ENCODE results near the gene CA6.
"Not testable (repeated sequence)": the region's sequence is repeated elsewhere in the genome, so short reads cannot be mapped to it uniquely, and the experiment has no call there.

The CA6 gene

DNA sequence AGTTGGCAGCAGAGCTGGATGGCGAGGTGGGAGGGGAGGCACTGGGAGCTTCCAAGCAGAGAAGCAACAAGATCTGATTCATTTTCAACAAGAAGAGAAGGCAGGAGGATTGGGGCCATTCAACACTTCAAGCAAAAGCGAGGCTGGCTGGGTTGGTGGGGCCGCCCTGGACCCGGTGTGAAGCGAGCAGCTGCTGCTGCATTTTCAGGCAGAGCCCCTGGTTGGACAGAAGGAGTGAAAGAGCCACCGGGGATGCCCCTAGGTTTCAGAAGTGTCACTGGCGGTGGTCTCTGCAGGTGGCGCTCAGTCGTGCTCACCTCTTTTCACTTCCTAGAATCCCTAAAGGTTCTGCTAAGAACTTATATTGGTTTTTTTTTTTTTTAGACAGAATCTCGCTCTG, 62.6 kb downstream of the CA6 start:
- DNase-seq: no peak

GRCh38 chr1:9009438-9010370, 64.0 kb downstream of the CA6 start:
- DNase-seq: peak; percentile 22

DNA sequence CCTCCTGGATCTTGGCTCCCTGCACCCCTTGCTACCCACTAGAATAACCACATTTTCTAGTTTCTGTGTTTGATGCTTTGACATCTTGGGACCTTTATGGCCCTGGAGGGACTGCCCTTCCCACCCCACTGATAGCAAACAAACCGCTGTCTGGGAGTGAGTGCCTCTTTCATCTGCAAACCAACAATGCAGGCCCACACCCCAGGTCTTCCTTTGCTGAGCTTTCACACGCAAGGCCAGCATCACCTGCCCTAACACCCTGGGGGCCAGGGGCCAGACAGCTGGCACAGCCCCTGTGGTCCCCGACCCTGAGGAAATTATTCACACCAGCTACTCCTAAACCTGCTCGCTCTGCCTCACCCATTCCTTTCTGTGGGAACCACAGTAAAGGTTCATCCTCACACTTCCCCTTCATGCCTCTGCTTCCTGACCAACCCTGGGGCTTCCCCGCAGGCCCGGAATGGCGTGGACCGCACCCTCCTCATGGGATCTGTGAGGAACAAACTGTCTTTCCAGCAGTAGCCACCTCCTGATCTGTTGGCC, 65.2 kb downstream of the CA6 start:
- peak; percentile 76 to 83 for DNase-seq

- no peak for DNase-seq
These were observed 68.2 kb downstream of the CA6 start for GRCh38 chr1:9013819-9014218.

DNA sequence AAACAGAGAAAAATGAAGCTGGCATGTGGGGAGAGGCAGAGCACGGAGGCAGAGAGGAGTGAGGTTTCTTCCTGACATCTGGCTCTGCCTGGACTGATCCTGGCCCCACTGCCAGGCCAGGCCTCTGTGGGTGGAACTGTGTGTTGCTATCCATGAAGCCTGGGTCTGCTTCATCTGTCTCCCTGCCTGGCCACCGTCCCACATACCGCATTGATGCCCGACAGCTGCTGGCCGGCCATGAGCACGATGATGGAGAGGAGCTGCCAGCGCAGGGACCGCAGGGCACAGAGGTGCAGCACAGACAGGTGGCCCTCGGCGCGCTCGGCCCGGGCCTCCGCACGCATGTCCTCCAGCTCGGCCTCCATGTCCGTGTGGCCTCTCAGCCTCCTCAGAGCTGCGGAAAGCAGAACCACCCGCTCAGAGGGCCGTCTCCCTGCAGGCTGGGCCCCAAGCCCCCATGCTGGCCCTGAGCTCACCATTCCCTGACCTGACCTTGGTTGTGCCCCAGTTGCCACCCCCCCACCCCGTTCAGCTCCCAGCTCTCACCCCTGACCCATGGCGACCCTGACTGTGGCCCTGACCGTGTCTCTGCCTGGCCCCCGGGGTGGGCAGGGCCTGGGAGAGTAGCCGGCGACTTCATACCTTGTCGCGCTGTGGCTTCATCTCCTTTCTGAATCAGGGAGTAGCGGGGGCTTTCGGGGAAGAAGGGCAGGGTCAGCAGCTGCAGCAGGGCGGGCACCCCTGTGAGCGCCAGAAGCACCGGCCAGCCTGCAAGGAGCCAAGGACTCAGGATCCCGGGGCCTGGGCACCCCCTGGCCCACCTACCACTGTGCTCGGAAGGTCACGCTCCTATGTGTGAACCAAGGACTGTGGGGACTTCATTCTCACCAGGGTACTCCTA, 69.1 kb downstream of the CA6 start:
- no peak for DNase-seq

- DNase-seq: no peak
These were observed 70.8 kb downstream of the CA6 start for GRCh38 chr1:9016455-9016854.

GRCh38 chr1:9018333-9018732, 72.7 kb downstream of the CA6 start:
- DNase-seq: no peak

GRCh38 chr1:9019896-9020295, 74.2 kb downstream of the CA6 start:
- no peak for DNase-seq

- DNase-seq: no peak
These were observed 74.6 kb downstream of the CA6 start for GRCh38 chr1:9020305-9020704.

DNA sequence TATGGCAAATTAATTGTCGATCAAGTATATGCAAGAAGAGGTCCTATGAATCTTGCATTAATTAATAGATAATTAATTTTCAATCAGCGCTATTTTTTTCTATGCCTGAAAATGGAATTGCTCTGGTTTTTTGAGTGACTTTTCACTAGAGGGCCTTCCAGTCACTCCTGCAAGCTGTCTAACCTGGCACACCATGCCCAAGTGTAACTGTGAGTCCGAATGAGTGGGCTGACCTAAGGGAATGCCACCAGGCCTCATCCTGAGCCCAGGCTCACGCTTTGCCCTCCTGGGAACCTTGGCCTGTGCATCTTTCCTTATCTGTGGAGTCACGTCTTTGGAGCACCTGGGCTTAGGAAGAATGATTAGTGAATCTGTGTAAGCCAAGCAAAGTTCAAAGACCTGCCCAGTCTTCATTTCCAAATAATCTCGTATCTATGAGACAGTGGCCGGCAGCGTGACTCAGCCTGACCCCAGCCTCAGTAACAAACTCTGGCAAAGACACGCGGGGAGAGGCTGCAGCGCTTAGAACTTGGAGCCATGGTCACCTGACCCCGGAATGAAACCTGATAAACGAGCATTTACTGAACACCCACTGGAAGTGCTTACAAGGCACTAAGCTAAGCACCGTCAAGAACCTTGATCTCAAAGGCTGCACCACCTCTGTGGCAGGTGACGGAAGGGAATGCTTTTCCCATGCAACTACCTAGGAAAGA, 76.5 kb downstream of the CA6 start:
- DNase-seq: not testable (repeated sequence)

- no peak for DNase-seq
These were observed 77.1 kb downstream of the CA6 start for GRCh38 chr1:9022773-9023172.
